WERI-Rb-1 (cell line): ENCODE measurements around the gene BCO2.

Source experiments
- DNase-seq: peaks from one replicate; pipeline ENCODE4 v3.0.0-alpha.2; 2020
- H3K27ac ChIP-seq: fragments of 250-450 bp; sonication (Bioruptor Pico); 2 replicates; pipeline ENCODE4 v1.5.1; 2020; ENCODE audit warnings: mild to moderate bottlenecking, moderate library complexity
- H3K27me3 ChIP-seq: fragments of 250-450 bp; sonication (Bioruptor Pico); 2 replicates; pipeline ENCODE4 v1.5.1; 2021; ENCODE audit warnings: mild to moderate bottlenecking, low read depth, moderate library complexity; ENCODE audit not compliant: insufficient read depth, severe bottlenecking
- H3K36me3 ChIP-seq: fragments of 250-450 bp; sonication (Bioruptor Pico); 2 replicates; pipeline ENCODE4 v1.5.1; 2020; ENCODE audit warnings: mild to moderate bottlenecking, moderate library complexity
- H3K4me3 ChIP-seq: 2 replicates; pipeline ENCODE4 v1.5.1; 2011; ENCODE audit warnings: low read depth, mild to moderate bottlenecking, control low read depth, low read length
- H3K9me3 ChIP-seq: fragments of 250-450 bp; sonication (Bioruptor Pico); 2 replicates; pipeline ENCODE4 v1.5.1; 2021; ENCODE audit warnings: mild to moderate bottlenecking, moderate library complexity; ENCODE audit not compliant: severe bottlenecking
- CTCF ChIP-seq: IDR thresholded peaks from 2 replicates; pipeline ENCODE4 v1.5.1; 2011; ENCODE audit warnings: low read depth, mild to moderate bottlenecking, control low read depth, inconsistent platforms, low read length

Gene BCO2

GRCh38 chr11:112247201-112247600, 71.9 kb downstream of the BCO2 start:
- Histone ChIP-seq H3K4me3 (no peak overlapping the region), H3K36me3 (no peaks in the 10 kb centered on the region), H3K27me3 (no peaks in the 10 kb centered on the region), H3K9me3 (no peaks in the 10 kb centered on the region), H3K27ac (no peak overlapping the region)
- TF ChIP-seq CTCF = no peak
- DNase-seq = no peak

GRCh38 chr11:112248201-112248600, 72.9 kb downstream of the BCO2 start:
- Histone ChIP-seq H3K27me3 (no peaks in the 10 kb centered on the region), H3K4me3 (no peak overlapping the region), H3K9me3 (no peaks in the 10 kb centered on the region), H3K36me3 (no peaks in the 10 kb centered on the region), H3K27ac (no peak overlapping the region)
- TF ChIP-seq CTCF = no peak
- DNase-seq = no peak

GRCh38 chr11:112249871-112250610, 74.7 kb downstream of the BCO2 start:
- no peak overlapping the region for H3K4me3 ChIP-seq
- DNase-seq = no peak
- H3K27ac ChIP-seq = no peak overlapping the region
- H3K36me3 ChIP-seq = no peaks in the 10 kb centered on the region
- H3K27me3 ChIP-seq = no peaks in the 10 kb centered on the region
- H3K9me3 ChIP-seq = no peaks in the 10 kb centered on the region
- TF ChIP-seq CTCF = no peak

GRCh38 chr11:112253605-112254242, 78.4 kb downstream of the BCO2 start:
- no peak overlapping the region for H3K27ac ChIP-seq
- no peaks in the 10 kb centered on the region for H3K27me3 ChIP-seq
- no peak for DNase-seq
- no peaks in the 10 kb centered on the region for H3K9me3 ChIP-seq
- no peak for TF ChIP-seq CTCF
- H3K36me3 ChIP-seq = no peaks in the 10 kb centered on the region
- H3K4me3 ChIP-seq = no peak overlapping the region

GRCh38 chr11:112255067-112255720, 79.9 kb downstream of the BCO2 start:
- Histone ChIP-seq H3K4me3 (no peak overlapping the region), H3K27ac (peak overlapping the region; percentile 16), H3K27me3 (no peaks in the 10 kb centered on the region), H3K36me3 (no peaks in the 10 kb centered on the region), H3K9me3 (no peaks in the 10 kb centered on the region)
- DNase-seq = peak; percentile 32
- no peak for TF ChIP-seq CTCF
